T-helper 1 cell treated with Interleukin-12 subunit alpha and Interleukin-12 subunit beta and Interleukin-4 antibody, amounts not matched to agents 30 μg/mL and 1 μg/mL, for 36 hours (primary cell): ENCODE measurements around the gene BMP7.

ENCODE experiments used
- H3K27ac Mint-ChIP-seq: one replicate; pipeline ENCODE4 v1.8.0; 2021; ENCODE audit warnings: mild to moderate bottlenecking, mixed read lengths
- H3K27me3 Mint-ChIP-seq: one replicate; pipeline ENCODE4 v1.8.0; 2021; ENCODE audit warnings: low read depth, mixed read lengths
- H3K36me3 Mint-ChIP-seq: one replicate; pipeline ENCODE4 v1.8.0; 2021; ENCODE audit warnings: low read depth, mixed read lengths
- H3K4me1 Mint-ChIP-seq: one replicate; pipeline ENCODE4 v1.8.0; 2021; ENCODE audit warnings: low read depth, mixed read lengths
- H3K4me3 Mint-ChIP-seq: one replicate; pipeline ENCODE4 v1.8.0; 2021; ENCODE audit warnings: mild to moderate bottlenecking, moderate library complexity, mixed read lengths
- H3K9me3 Mint-ChIP-seq: one replicate; pipeline ENCODE4 v1.8.0; 2021; ENCODE audit warnings: mixed read lengths

Gene BMP7

GRCh38 chr20:57173041-57173440, 93.4 kb downstream of the BMP7 start:
- Mint-ChIP-seq H3K4me1 (peaks cover 4% of the 10 kb centered on the region), H3K36me3 (no peaks in the 10 kb centered on the region), H3K27me3 (peaks cover 4% of the 10 kb centered on the region), H3K9me3 (no peaks in the 10 kb centered on the region), H3K27ac (no peak overlapping the region), H3K4me3 (no peak overlapping the region)

- Mint-ChIP-seq H3K4me1 (no peaks in the 10 kb centered on the region), H3K27me3 (no peaks in the 10 kb centered on the region), H3K36me3 (no peaks in the 10 kb centered on the region), H3K9me3 (no peaks in the 10 kb centered on the region), H3K27ac (no peak overlapping the region), H3K4me3 (no peak overlapping the region)
Observed at GRCh38 chr20:57170343-57170742, 96.1 kb downstream of the BMP7 start.

GRCh38 chr20:57169162-57169561, 97.3 kb downstream of the BMP7 start:
- H3K4me3 Mint-ChIP-seq, result no peak overlapping the region
- H3K4me1 Mint-ChIP-seq, result no peaks in the 10 kb centered on the region
- H3K36me3 Mint-ChIP-seq, result no peaks in the 10 kb centered on the region
- no peaks in the 10 kb centered on the region for H3K27me3 Mint-ChIP-seq
- H3K27ac Mint-ChIP-seq, result no peak overlapping the region
- H3K9me3 Mint-ChIP-seq, result no peaks in the 10 kb centered on the region

- no peaks in the 10 kb centered on the region for H3K36me3 Mint-ChIP-seq
- H3K27me3 Mint-ChIP-seq, result no peaks in the 10 kb centered on the region
- H3K4me3 Mint-ChIP-seq, result no peak overlapping the region
- no peaks in the 10 kb centered on the region for H3K9me3 Mint-ChIP-seq
- no peaks in the 10 kb centered on the region for H3K4me1 Mint-ChIP-seq
- no peak overlapping the region for H3K27ac Mint-ChIP-seq
Observed at GRCh38 chr20:57167971-57168701, 98.3 kb downstream of the BMP7 start.

DNA sequence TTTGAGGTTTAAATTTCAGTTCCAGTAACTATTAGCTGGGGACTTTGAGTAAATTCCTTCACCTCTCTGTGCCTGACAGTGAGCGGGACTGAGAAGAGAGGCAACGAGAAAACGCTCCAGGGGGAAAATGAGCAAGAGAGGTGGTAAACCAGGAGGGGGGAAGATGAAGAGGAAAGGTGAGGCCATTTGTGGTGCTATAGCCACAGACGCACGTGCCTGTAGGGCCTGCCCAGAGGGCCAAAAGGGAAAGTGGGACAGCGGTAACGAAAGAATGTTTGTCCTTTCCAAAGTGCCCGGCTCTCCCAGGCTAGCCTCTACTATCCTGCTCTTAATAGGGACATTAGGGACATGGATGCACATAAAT, 99.2 kb downstream of the BMP7 start:
- Mint-ChIP-seq H3K9me3 (no peaks in the 10 kb centered on the region), H3K36me3 (no peaks in the 10 kb centered on the region), H3K4me3 (no peak overlapping the region), H3K27ac (no peak overlapping the region), H3K4me1 (no peaks in the 10 kb centered on the region), H3K27me3 (no peaks in the 10 kb centered on the region)

GRCh38 chr20:57166568-57167291, 99.7 kb downstream of the BMP7 start:
- H3K9me3 Mint-ChIP-seq, result no peaks in the 10 kb centered on the region
- no peaks in the 10 kb centered on the region for H3K4me1 Mint-ChIP-seq
- H3K27me3 Mint-ChIP-seq, result no peaks in the 10 kb centered on the region

GRCh38 chr20:57165427-57166004, 100.9 kb downstream of the BMP7 start:
- H3K4me1 Mint-ChIP-seq, result no peaks in the 10 kb centered on the region
- no peaks in the 10 kb centered on the region for H3K27me3 Mint-ChIP-seq
- no peak overlapping the region for H3K4me3 Mint-ChIP-seq
- H3K9me3 Mint-ChIP-seq, result no peaks in the 10 kb centered on the region
- H3K36me3 Mint-ChIP-seq, result no peaks in the 10 kb centered on the region
- no peak overlapping the region for H3K27ac Mint-ChIP-seq

More at GRCh38 chr20:57166568-57167291, 99.7 kb downstream of the BMP7 start:
- H3K4me3 Mint-ChIP-seq, result no peak overlapping the region
- no peak overlapping the region for H3K27ac Mint-ChIP-seq
- H3K36me3 Mint-ChIP-seq, result no peaks in the 10 kb centered on the region

DNA sequence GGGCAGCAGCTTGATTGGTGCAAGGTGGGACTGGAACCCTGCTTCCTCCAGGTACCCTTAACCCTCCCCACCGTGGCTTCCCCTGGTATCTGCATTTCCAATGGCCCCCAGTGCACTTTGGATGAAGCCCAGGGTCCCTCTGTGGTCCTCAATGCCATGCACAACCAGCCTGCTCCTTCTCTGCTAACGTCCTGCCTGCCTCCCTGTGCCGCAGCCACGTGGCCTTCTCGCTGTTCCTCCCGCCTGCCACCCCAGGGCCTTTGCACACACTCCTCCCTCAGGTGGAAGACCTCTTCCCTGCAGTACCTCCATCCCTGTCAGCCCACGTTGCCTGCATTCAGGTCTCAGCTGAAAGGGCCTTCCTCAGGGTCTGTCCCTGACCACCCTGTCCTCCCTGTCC, 101.6 kb downstream of the BMP7 start:
- H3K27me3 Mint-ChIP-seq, result no peaks in the 10 kb centered on the region
- no peak overlapping the region for H3K27ac Mint-ChIP-seq
- no peaks in the 10 kb centered on the region for H3K9me3 Mint-ChIP-seq
- no peak overlapping the region for H3K4me3 Mint-ChIP-seq
- H3K4me1 Mint-ChIP-seq, result no peaks in the 10 kb centered on the region
- H3K36me3 Mint-ChIP-seq, result no peaks in the 10 kb centered on the region

DNA sequence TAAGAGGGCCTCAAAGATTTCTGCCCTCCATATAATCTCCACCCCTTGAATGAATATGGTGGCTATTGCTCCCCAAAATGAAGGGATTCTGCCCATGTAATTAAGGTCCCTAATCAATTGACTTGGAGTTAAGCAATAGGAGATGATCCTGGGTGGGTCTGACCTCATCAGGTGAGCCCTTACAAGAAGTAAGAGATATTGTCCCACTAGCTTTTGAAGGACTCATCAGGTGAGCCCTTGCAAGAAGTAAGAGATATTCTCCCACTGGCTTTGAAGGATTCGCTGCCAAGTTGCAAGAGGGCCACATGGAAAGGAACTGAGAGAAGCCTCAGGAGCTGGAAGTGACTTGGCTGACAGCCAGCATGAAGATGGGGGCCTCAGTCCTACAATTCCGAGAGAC, 103.4 kb downstream of the BMP7 start:
- no peaks in the 10 kb centered on the region for H3K9me3 Mint-ChIP-seq
- no peak overlapping the region for H3K4me3 Mint-ChIP-seq
- no peak overlapping the region for H3K27ac Mint-ChIP-seq
- no peaks in the 10 kb centered on the region for H3K36me3 Mint-ChIP-seq
- no peaks in the 10 kb centered on the region for H3K4me1 Mint-ChIP-seq
- no peaks in the 10 kb centered on the region for H3K27me3 Mint-ChIP-seq

DNA sequence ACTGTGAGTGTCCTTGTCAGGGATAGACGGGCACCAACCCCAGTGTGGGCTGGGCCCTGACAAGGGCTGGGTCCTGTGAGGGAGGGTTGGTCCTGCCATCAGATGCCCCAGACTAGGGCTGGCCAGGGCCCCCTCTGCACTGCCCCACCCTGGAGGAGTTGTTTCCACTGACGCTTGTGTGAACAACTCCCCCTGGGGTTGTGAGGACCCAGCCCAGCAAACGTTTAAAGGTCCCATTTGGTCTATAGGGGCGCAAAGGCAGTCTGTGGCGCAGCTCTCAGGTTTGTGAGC, 104.1 kb downstream of the BMP7 start:
- no peaks in the 10 kb centered on the region for H3K27me3 Mint-ChIP-seq
- no peaks in the 10 kb centered on the region for H3K36me3 Mint-ChIP-seq
- no peaks in the 10 kb centered on the region for H3K4me1 Mint-ChIP-seq
- H3K27ac Mint-ChIP-seq, result no peak overlapping the region
- H3K9me3 Mint-ChIP-seq, result no peaks in the 10 kb centered on the region
- no peak overlapping the region for H3K4me3 Mint-ChIP-seq

DNA sequence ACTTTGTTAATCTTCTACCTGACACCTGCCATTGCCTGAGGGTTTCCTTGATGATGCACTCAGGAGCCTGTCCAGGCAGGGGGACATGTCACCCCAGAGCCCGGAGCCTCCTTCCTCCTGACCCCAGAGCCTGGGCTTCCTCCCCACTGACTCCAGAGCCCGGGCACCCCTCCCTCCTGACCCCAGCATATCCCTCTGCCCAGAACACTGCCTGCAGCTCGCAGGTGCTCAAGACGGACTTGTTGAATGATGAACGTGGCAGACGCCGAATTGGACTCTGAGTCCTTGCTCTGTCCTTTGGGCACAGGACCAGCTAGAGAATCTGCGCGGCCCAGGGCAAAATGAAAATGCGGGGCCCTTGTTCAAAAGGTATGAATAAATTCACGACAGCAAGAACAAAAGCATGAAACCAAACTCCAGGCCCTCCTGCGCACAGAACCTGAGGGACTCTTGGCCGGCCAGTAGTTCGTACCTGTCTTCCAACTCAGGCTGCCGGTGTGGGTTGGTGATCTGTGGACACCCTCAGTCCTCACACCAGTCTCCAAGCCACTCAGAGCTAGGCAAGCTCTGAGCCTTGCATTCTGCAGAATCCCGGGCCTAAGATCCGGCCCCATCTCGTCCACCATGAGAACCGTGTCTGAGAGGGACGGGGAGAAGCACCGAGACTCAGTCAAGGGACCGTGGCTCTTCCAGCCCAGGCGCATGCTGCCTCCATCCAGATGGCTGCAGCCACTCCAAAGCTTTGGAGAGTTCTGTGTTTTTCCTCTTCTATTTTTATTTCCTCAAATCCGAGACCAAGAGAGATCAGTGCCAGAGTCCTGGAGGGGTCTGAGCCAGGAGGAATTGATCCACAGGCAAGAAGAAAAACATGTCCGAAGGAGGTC, 104.7 kb downstream of the BMP7 start:
- Mint-ChIP-seq H3K27ac (no peak overlapping the region), H3K36me3 (no peaks in the 10 kb centered on the region), H3K4me3 (no peak overlapping the region), H3K4me1 (no peaks in the 10 kb centered on the region), H3K27me3 (no peaks in the 10 kb centered on the region), H3K9me3 (no peaks in the 10 kb centered on the region)

DNA sequence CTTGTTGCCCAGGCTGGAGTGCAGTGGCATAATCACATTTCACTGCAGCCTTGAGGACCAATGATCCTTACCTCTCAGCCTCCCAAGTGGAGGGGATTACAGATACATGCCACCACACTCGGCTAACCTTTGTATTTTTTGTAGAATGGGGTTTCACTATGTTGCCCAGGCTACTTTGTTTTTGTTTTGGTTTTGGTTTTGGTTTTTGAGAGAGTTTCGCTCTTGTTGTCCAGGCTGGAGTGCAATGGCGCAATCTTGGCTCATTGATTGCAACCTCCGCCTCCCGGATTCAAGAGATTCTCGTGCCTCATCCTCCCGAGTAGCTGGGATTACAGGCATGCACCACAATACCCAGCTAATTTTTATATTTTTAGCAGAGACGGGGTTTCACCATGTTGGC, 105.5 kb downstream of the BMP7 start:
- Mint-ChIP-seq H3K4me3 (no peak overlapping the region), H3K4me1 (no peaks in the 10 kb centered on the region), H3K27ac (no peak overlapping the region), H3K9me3 (no peaks in the 10 kb centered on the region), H3K36me3 (no peaks in the 10 kb centered on the region), H3K27me3 (no peaks in the 10 kb centered on the region)

DNA sequence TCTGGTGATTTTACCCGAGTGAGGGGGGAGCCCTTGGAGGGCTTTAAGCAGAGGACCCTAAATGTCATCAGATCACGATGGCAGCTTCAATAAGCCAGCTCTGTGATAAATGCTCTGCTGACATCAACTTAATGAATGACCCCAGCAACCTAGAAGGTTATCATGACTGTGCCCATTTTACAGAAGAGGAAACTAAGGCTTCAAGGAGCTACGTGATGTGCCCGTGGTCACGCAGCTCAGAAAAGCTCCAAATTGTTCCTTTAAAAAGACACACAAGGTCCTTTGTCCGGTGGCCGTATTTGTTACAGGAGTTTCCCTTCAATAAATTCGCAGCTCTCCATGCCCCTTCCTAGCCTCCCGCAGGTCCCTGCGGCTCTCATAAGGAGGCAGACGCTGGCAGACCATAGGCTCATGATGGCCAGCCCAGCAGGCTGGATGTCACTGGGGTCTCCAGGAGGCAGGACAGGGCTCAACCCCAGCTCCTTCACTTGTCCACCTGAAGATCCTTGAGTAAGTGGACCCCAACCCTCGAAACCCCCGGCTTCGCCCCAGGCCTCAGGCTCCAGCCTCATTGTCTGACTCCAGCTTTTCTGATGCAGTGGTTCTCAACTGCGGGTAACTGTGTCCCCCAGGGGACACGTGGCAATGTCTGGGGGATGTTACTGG, 106.4 kb downstream of the BMP7 start:
- H3K36me3 Mint-ChIP-seq, result no peaks in the 10 kb centered on the region
- H3K4me1 Mint-ChIP-seq, result no peaks in the 10 kb centered on the region
- H3K4me3 Mint-ChIP-seq, result no peak overlapping the region
- no peaks in the 10 kb centered on the region for H3K9me3 Mint-ChIP-seq
- H3K27ac Mint-ChIP-seq, result no peak overlapping the region
- no peaks in the 10 kb centered on the region for H3K27me3 Mint-ChIP-seq

DNA sequence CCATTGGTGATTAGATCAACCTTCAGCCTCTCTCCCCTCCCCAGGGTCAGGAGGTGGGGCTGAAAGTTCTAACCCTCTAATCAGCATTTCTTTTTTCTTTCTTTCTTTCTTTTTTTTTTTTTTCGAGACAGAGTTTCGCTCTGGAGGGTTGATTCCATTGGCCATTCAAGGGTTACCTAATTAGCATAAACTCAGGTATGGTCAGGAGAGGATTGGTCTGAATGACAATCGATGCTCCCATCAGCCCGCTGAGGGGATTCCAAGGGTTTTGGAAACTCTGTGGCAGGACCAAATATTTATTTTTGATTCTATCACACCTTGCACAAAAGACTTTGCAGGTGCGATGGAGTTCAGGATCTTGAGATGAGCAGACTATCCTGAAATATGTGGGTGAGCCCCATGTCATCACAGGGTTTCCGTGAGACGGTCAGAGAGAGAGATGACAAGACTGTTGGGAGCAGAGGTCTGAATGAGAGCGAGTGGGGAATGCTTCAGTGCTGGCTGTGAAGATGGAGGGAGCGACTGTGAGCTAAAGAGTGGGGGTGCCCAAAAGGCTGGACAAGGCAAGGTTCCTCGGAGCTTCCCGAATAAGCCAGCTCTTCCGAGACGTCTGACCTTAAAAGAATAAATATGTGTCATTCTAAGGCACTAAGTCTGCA, 107.1 kb downstream of the BMP7 start:
- H3K9me3 Mint-ChIP-seq, result no peaks in the 10 kb centered on the region
- H3K36me3 Mint-ChIP-seq, result no peaks in the 10 kb centered on the region
- no peak overlapping the region for H3K4me3 Mint-ChIP-seq
- H3K27ac Mint-ChIP-seq, result no peak overlapping the region
- no peaks in the 10 kb centered on the region for H3K4me1 Mint-ChIP-seq
- H3K27me3 Mint-ChIP-seq, result no peaks in the 10 kb centered on the region
